HepG2 (cell line): Measurements from ENCODE around the gene SPON1. TPM values are rescaled to one million over a fixed set of nuclear protein-coding genes. Genes with fewer than 3 reads are reported as not detected.

Experiments used
- AKAP8 ChIP-seq: sonication (generic); formaldehyde crosslinking; IDR thresholded peaks from 2 replicates; pipeline ENCODE4 v1.5.1; 2020; ENCODE audit warnings: mild to moderate bottlenecking, missing genetic modification reagents
- ARID3A ChIP-seq: IDR thresholded peaks from 2 replicates; pipeline ENCODE4 v1.6.1; 2012; ENCODE audit warnings: low read depth, low read length, improper control_type of control experiment
- ARID5B ChIP-seq: IDR thresholded peaks from 2 replicates; pipeline ENCODE4 v1.4.0; 2020; ENCODE audit warnings: mild to moderate bottlenecking, missing genetic modification reagents
- DR1 ChIP-seq: sonication (generic); formaldehyde crosslinking; IDR thresholded peaks from 2 replicates; pipeline ENCODE4 v1.8.0; 2021; ENCODE audit warnings: mild to moderate bottlenecking, missing genetic modification reagents, inconsistent platforms
- FOSL2 ChIP-seq: sonication (generic); formaldehyde crosslinking; IDR thresholded peaks from 2 replicates; pipeline ENCODE4 v1.4.0; 2020; ENCODE audit warnings: missing genetic modification reagents
- GFI1 ChIP-seq: sonication (generic); formaldehyde crosslinking; IDR thresholded peaks from 2 replicates; pipeline ENCODE4 v1.5.0; 2020; ENCODE audit warnings: missing genetic modification reagents, mild to moderate bottlenecking, borderline replicate concordance
- GMEB1 ChIP-seq: sonication (generic); formaldehyde crosslinking; IDR thresholded peaks from 2 replicates; pipeline ENCODE4 v1.5.1; 2020; ENCODE audit warnings: missing genetic modification reagents, mild to moderate bottlenecking, borderline replicate concordance
- NR2C2 ChIP-seq: sonication (generic); formaldehyde crosslinking; IDR thresholded peaks from 2 replicates; pipeline ENCODE4 v1.4.0; 2020; ENCODE audit warnings: missing genetic modification reagents, mild to moderate bottlenecking, moderate library complexity, borderline replicate concordance
- PRDM10 ChIP-seq: sonication (generic); formaldehyde crosslinking; IDR thresholded peaks from 2 replicates; pipeline ENCODE4 v1.4.0; 2020; ENCODE audit warnings: low read depth, missing genetic modification reagents
- RFX5 ChIP-seq: IDR thresholded peaks from 2 replicates; pipeline ENCODE4 v1.6.1; 2011; ENCODE audit warnings: low read depth, low read length, improper control_type of control experiment
- SOX5 ChIP-seq: IDR thresholded peaks from 2 replicates; pipeline ENCODE4 v1.6.1; 2016; ENCODE audit warnings: borderline replicate concordance
- SRSF4 ChIP-seq: fragments of 200-400 bp; formaldehyde crosslinking; IDR thresholded peaks from one replicate; pipeline ENCODE4 v1.6.1; 2018; ENCODE audit warnings: mild to moderate bottlenecking, low read depth, low read length, moderate library complexity; ENCODE audit not compliant: poor library complexity, severe bottlenecking
- TARDBP ChIP-seq: sonication (generic); formaldehyde crosslinking; IDR thresholded peaks from 2 replicates; pipeline ENCODE4 v1.8.0; 2022; ENCODE audit warnings: mild to moderate bottlenecking, missing genetic modification reagents
- ZNF230 ChIP-seq: sonication (generic); formaldehyde crosslinking; IDR thresholded peaks from 2 replicates; pipeline ENCODE4 v1.4.0; 2020; ENCODE audit warnings: mild to moderate bottlenecking, missing genetic modification reagents
- ZNF564 ChIP-seq: sonication (generic); formaldehyde crosslinking; IDR thresholded peaks from 2 replicates; pipeline ENCODE4 v1.8.1; 2023; ENCODE audit warnings: mild to moderate bottlenecking, missing genetic modification reagents
- ZNF644 ChIP-seq: IDR thresholded peaks from 2 replicates; pipeline ENCODE4 v1.6.1; 2016; ENCODE audit warnings: low read depth
- ZNF781 ChIP-seq: sonication (generic); formaldehyde crosslinking; IDR thresholded peaks from 2 replicates; pipeline ENCODE4 v1.5.1; 2020; ENCODE audit warnings: borderline replicate concordance, mild to moderate bottlenecking, missing genetic modification reagents; ENCODE audit errors: not compliant biosample characterization
- polyA plus RNA-seq, 8 experiments: library from polyadenylated mRNA; depleted of rRNA in 3 of 8; stranded (reverse) in 7 of 8; unstranded in 1 of 8; fragments of >200 nt; fragmentation: Illumina TruSeq in 4 of 8; extraction: Trizol in 4 of 8; gene quantifications; 2 replicates each; pipeline versions ENCODE4 v1.2.1 to v1.2.3, GENCODE V29; 2011 to 2016; ENCODE audit warnings: low read depth in 4 of 8, missing spikeins in 1 of 8, mixed read lengths in 1 of 8; ENCODE audit not compliant: insufficient read depth in 1 of 8
- total RNA-seq, 5 experiments: library from RNA; depleted of rRNA; stranded (reverse); fragments of >200 nt; fragmentation: Illumina TruSeq; extraction: Trizol; gene quantifications; 2 replicates each; pipeline ENCODE4 v1.2.3, GENCODE V29; 2016; ENCODE audit warnings: low read depth in 1 of 5

The SPON1 gene
- total and polyA plus RNA-seq, 2 of the 13 experiments (the other 11 are each of a cell fraction or from before 2014, with no cell fraction given): not detected

- no peak for TF ChIP-seq GMEB1 (CRISPR knock-in tag)
- TF ChIP-seq TARDBP: no peak
- TF ChIP-seq ZNF781 (CRISPR knock-in tag): no peak
- peak; percentile 33; the same call in 1 of the 2 replicates for TF ChIP-seq SOX5 (CRISPR knock-in tag)
- TF ChIP-seq PRDM10 (CRISPR knock-in tag): no peak
- no peak for TF ChIP-seq NR2C2 (CRISPR knock-in tag)
- no peak for TF ChIP-seq AKAP8 (CRISPR knock-in tag)
- TF ChIP-seq FOSL2 (CRISPR knock-in tag): peak; percentile 92
- peak; percentile 39 for TF ChIP-seq ARID5B
- TF ChIP-seq ZNF564 (CRISPR knock-in tag): no peak
- TF ChIP-seq DR1 (CRISPR knock-in tag): no peak
- peak; percentile 47; the same call in 1 of the 2 replicates for TF ChIP-seq ZNF644 (CRISPR knock-in tag)
- TF ChIP-seq ARID3A: no peak
- TF ChIP-seq RFX5: no peak
- no peak for TF ChIP-seq ZNF230 (CRISPR knock-in tag)
- no peak for TF ChIP-seq GFI1 (CRISPR knock-in tag)
- no peak for TF ChIP-seq SRSF4
Observed at GRCh38 chr11:14015711-14016110, 53.2 kb downstream of the SPON1 start (continued).
